ENCODE results near the gene PAK2. TPM values are rescaled to one million over a fixed set of nuclear protein-coding genes. Genes with fewer than 3 reads are reported as not detected.

PAK2 gene
- total RNA-seq, 1 experiment from 2014 or later = 70.4 TPM

DNA sequence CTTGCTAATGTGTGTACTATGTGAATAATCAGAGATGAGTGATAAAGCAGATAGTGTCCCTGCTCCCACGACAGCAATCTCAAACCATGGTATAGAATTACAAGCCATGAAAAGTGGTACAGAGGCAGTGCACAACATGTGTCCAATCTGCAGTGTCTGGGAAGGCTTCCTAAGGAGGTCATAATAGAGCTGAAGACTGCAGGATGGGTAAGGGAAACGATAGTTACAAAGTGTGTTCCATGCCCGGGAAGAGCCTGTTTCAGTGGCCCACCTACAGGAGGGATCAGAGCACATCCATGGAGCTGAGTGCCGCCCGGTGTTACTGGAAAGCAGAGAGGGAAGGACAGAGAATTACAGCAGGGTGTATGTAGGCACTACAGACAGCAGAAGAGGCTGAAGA, 48.9 kb downstream of the PAK2 start:
- Mint-ChIP-seq H3K27me3 (ENCODE audit: unreplicated experiment) (no peaks in the 10 kb centered on the region), H3K4me3 (ENCODE audit: low read depth, unreplicated experiment) (no peak overlapping the region), H3K9me3 (ENCODE audit: low read depth, unreplicated experiment) (peaks cover 2% of the 10 kb centered on the region), H3K4me1 (ENCODE audit: low read depth, unreplicated experiment) (peaks cover 25% of the 10 kb centered on the region), H3K36me3 (ENCODE audit: insufficient read depth, unreplicated experiment) (peaks cover 26% of the 10 kb centered on the region), H3K27ac (ENCODE audit: unreplicated experiment) (no peak overlapping the region)
- CTCF ChIA-PET = no interaction called here
- TF ChIP-seq, protein P1, sequence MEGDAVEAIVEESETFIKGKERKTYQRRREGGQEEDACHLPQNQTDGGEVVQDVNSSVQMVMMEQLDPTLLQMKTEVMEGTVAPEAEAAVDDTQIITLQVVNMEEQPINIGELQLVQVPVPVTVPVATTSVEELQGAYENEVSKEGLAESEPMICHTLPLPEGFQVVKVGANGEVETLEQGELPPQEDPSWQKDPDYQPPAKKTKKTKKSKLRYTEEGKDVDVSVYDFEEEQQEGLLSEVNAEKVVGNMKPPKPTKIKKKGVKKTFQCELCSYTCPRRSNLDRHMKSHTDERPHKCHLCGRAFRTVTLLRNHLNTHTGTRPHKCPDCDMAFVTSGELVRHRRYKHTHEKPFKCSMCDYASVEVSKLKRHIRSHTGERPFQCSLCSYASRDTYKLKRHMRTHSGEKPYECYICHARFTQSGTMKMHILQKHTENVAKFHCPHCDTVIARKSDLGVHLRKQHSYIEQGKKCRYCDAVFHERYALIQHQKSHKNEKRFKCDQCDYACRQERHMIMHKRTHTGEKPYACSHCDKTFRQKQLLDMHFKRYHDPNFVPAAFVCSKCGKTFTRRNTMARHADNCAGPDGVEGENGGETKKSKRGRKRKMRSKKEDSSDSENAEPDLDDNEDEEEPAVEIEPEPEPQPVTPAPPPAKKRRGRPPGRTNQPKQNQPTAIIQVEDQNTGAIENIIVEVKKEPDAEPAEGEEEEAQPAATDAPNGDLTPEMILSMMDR (IDR thresholded peaks at IDR 0.05; ENCODE audit: unreplicated experiment) = no peak
- intact Hi-C loops (cut with micrococcal nuclease; ENCODE audit: unreplicated experiment) = no loop called here
- BruUV-seq (replicated peaks) = no TSS peak
- no peak for DNase-seq

- no peak overlapping the region for H3K27ac Mint-ChIP-seq (ENCODE audit: unreplicated experiment)
- no peaks in the 10 kb centered on the region for H3K27me3 Mint-ChIP-seq (ENCODE audit: unreplicated experiment)
- TF ChIP-seq, protein P1 (IDR thresholded peaks at IDR 0.05; ENCODE audit: unreplicated experiment) = no peak
- no peak for DNase-seq
- H3K4me3 Mint-ChIP-seq (ENCODE audit: low read depth, unreplicated experiment) = no peak overlapping the region
- intact Hi-C loops (cut with micrococcal nuclease; ENCODE audit: unreplicated experiment) = loop anchor here (5.0 kb wide), 2 partner anchors 48 to 73 kb away; no protein-coding TSS in a partner anchor
- no TSS peak for BruUV-seq (replicated peaks)
- H3K9me3 Mint-ChIP-seq (ENCODE audit: low read depth, unreplicated experiment) = peaks cover 3% of the 10 kb centered on the region
- H3K4me1 Mint-ChIP-seq (ENCODE audit: low read depth, unreplicated experiment) = peaks cover 35% of the 10 kb centered on the region
- peaks cover 27% of the 10 kb centered on the region for H3K36me3 Mint-ChIP-seq (ENCODE audit: insufficient read depth, unreplicated experiment)
- CTCF ChIA-PET = no interaction called here
Observed at GRCh38 chr3:196789885-196790359, 50.3 kb downstream of the PAK2 start.

- TF ChIP-seq, protein P1 (IDR thresholded peaks at IDR 0.05; ENCODE audit: unreplicated experiment) = no peak
- H3K27ac Mint-ChIP-seq (ENCODE audit: unreplicated experiment) = no peak overlapping the region
- no peak overlapping the region for H3K4me3 Mint-ChIP-seq (ENCODE audit: low read depth, unreplicated experiment)
- peaks cover 25% of the 10 kb centered on the region for H3K36me3 Mint-ChIP-seq (ENCODE audit: insufficient read depth, unreplicated experiment)
- peaks cover 35% of the 10 kb centered on the region for H3K4me1 Mint-ChIP-seq (ENCODE audit: low read depth, unreplicated experiment)
- H3K27me3 Mint-ChIP-seq (ENCODE audit: unreplicated experiment) = no peaks in the 10 kb centered on the region
- no TSS peak for BruUV-seq (replicated peaks)
- peaks cover 3% of the 10 kb centered on the region for H3K9me3 Mint-ChIP-seq (ENCODE audit: low read depth, unreplicated experiment)
- intact Hi-C loops (cut with micrococcal nuclease; ENCODE audit: unreplicated experiment) = loop anchor here (5.0 kb wide), 2 partner anchors 48 to 73 kb away; no protein-coding TSS in a partner anchor
- CTCF ChIA-PET = interaction anchor here (0.6 kb wide), 1 partner anchor 41 kb away, joined by 3 read pairs; no protein-coding TSS in a partner anchor
- DNase-seq = no peak
Observed at GRCh38 chr3:196790636-196791035, 51.0 kb downstream of the PAK2 start.

- Mint-ChIP-seq H3K36me3 (ENCODE audit: insufficient read depth, unreplicated experiment) (peaks cover 14% of the 10 kb centered on the region), H3K9me3 (ENCODE audit: low read depth, unreplicated experiment) (peaks cover 3% of the 10 kb centered on the region), H3K4me3 (ENCODE audit: low read depth, unreplicated experiment) (peak overlapping the region; percentile 16), H3K4me1 (ENCODE audit: low read depth, unreplicated experiment) (peaks cover 35% of the 10 kb centered on the region), H3K27ac (ENCODE audit: unreplicated experiment) (peak overlapping the region; percentile 48), H3K27me3 (ENCODE audit: unreplicated experiment) (no peaks in the 10 kb centered on the region)
- intact Hi-C loops (cut with micrococcal nuclease; ENCODE audit: unreplicated experiment) = loop anchor here (5.0 kb wide), 2 partner anchors 50 to 75 kb away; no protein-coding TSS in a partner anchor
- CTCF ChIA-PET = interaction anchor here (0.5 to 1.0 kb wide), 2 partner anchors 54 to 1040 kb away, joined by 5 to 14 read pairs; partner anchors contain the start of gene PAK2
- DNase-seq = peak; percentile 31
- TF ChIP-seq, protein P1 (IDR thresholded peaks at IDR 0.05; ENCODE audit: unreplicated experiment) = no peak
- BruUV-seq (replicated peaks) = no TSS peak
Observed at GRCh38 chr3:196792771-196793170, 53.1 kb downstream of the PAK2 start.

Measured in Calu3 (cell line).